Ishikawa (cell line): ENCODE results near the gene ARHGEF19.

Source experiments
- CEBPB ChIP-seq: IDR thresholded peaks from 2 replicates; pipeline ENCODE4 v1.6.1; 2012
- CREB1 ChIP-seq: IDR thresholded peaks from 2 replicates; pipeline ENCODE4 v1.6.1; 2012; ENCODE audit warnings: low read depth
- EGR1 ChIP-seq: IDR thresholded peaks from 2 replicates; pipeline ENCODE4 v1.6.1; 2012
- EP300 ChIP-seq: IDR thresholded peaks from 2 replicates; pipeline ENCODE4 v1.6.1; 2012; ENCODE audit warnings: borderline replicate concordance
- FOXM1 ChIP-seq: IDR thresholded peaks from 2 replicates; pipeline ENCODE4 v1.6.1; 2012; ENCODE audit warnings: low read depth, borderline replicate concordance
- NFIC ChIP-seq: IDR thresholded peaks from 2 replicates; pipeline ENCODE4 v1.6.1; 2012
- RAD21 ChIP-seq: IDR thresholded peaks from 2 replicates; pipeline ENCODE4 v1.6.1; 2012; ENCODE audit warnings: low read depth
- REST ChIP-seq: IDR thresholded peaks from 2 replicates; pipeline ENCODE4 v1.6.1; 2012; ENCODE audit warnings: low read depth, mild to moderate bottlenecking
- TAF1 ChIP-seq: IDR thresholded peaks from 2 replicates; pipeline ENCODE4 v1.6.1; 2012; ENCODE audit warnings: low read depth, mild to moderate bottlenecking
- TCF12 ChIP-seq: IDR thresholded peaks from 2 replicates; pipeline ENCODE4 v1.6.1; 2012; ENCODE audit warnings: low read depth
- TEAD4 ChIP-seq: IDR thresholded peaks from 2 replicates; pipeline ENCODE4 v1.6.1; 2012
- USF1 ChIP-seq: IDR thresholded peaks from 2 replicates; pipeline ENCODE4 v1.6.1; 2012
- YY1 ChIP-seq: IDR thresholded peaks from 2 replicates; pipeline ENCODE4 v1.6.1; 2012; ENCODE audit warnings: low read depth
- ZBTB7A ChIP-seq: IDR thresholded peaks from 2 replicates; pipeline ENCODE4 v1.6.1; 2012; ENCODE audit warnings: low read depth
- TF ChIP-seq, protein P1 (sequence below): IDR thresholded peaks from 2 replicates; pipeline ENCODE4 v1.6.1; 2012

Gene ARHGEF19

DNA sequence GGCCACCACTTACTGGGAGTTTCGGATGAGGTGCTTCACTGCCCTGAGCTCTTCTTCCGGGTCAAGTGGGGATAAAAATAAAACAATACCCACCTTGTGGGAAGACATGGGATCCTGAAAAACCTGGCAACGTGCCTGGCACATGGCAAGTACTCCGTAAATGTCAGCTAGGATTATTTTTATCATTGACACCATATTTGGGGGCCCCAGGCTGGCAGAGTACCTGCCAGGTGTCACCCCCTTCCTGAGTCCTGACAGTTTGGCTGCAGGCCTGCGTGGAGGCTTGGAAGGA is 47.4 kb downstream of the ARHGEF19 start:
- TF ChIP-seq NFIC: 0 out of 2 replicates have a peak, but pooled peaks have one; percentile 22
- no peak for TF ChIP-seq TCF12

- no peak for TF ChIP-seq EGR1
- no peak for TF ChIP-seq EP300
- no peak for TF ChIP-seq TCF12
- no peak for TF ChIP-seq USF1
- TF ChIP-seq REST: no peak
- no peak for TF ChIP-seq TAF1
- TF ChIP-seq CEBPB: no peak
- TF ChIP-seq FOXM1: no peak
- no peak for TF ChIP-seq RAD21
- TF ChIP-seq, protein P1, sequence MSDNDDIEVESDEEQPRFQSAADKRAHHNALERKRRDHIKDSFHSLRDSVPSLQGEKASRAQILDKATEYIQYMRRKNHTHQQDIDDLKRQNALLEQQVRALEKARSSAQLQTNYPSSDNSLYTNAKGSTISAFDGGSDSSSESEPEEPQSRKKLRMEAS: no peak
- no peak for TF ChIP-seq TEAD4
- TF ChIP-seq YY1: no peak
- no peak for TF ChIP-seq ZBTB7A
- no peak for TF ChIP-seq NFIC
- no peak for TF ChIP-seq CREB1
Measured at GRCh38 chr1:16164213-16165072, 48.0 kb downstream of the ARHGEF19 start.

DNA sequence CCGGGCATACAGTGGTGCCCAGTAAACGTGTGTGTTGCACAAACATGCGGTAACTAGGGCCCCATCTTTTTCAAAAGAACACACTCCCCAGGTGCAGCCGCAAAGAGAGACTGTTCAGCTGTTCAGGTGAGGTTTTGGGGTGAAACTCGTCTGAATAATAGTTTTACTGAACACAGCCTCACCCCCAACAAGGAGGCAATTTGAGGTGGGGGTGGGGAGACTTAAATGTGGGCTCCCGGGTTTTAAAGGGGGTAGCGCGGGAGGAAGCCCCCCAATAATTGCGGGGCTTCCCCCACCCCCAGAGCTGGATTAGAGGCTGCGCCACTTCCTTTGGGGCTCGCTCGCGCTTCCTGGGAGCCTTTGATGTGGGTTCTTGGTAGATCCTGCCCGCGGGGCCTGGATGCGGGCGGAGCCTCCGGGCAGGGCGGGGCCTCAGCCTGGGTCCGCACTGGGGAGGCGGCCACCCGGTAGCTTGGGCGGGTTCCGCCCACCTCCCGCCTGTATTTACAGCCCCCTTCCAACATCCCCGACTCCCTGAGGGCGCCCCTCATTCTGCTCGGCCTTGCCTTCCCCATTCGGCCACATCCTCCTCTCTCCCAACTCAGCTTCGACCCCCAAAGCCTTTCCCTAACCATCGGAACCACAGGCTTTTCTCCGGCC is 50.2 kb downstream of the ARHGEF19 start:
- TF ChIP-seq ZBTB7A (no peak), TAF1 (no peak), CREB1 (no peak), YY1 (no peak), EP300 (no peak), REST (no peak), RAD21 (no peak), USF1 (no peak), FOXM1 (no peak), EGR1 (no peak)
- TF ChIP-seq, protein P1: no peak

DNA sequence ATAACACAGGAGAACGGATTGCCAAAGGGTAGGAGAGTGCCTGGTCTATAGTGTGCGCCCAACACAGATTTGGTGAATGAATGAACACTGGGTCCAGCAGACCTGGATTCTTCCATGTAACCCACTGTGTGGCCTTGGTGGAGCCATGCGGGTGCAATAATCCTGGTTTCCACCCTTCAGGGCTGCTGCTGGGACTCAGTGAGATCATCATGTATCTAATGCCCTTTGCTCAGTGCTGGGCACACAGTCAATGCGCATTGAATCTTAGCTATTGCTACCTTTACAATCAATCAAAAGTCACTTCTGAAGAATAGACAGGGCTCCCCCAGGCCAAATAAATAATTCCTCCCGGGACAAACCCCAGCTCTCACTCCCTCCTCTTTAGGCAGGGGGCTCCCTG is 50.7 kb downstream of the ARHGEF19 start:
- no peak for TF ChIP-seq FOXM1
- TF ChIP-seq REST: no peak
- no peak for TF ChIP-seq CEBPB
- no peak for TF ChIP-seq YY1
- no peak for TF ChIP-seq USF1
- no peak for TF ChIP-seq TCF12
- no peak for TF ChIP-seq ZBTB7A
- TF ChIP-seq TEAD4: no peak
- TF ChIP-seq, protein P1: no peak
- no peak for TF ChIP-seq NFIC
- TF ChIP-seq RAD21: no peak
- no peak for TF ChIP-seq EP300
